CD4-positive, alpha-beta T cell treated with Interleukin-1 beta for 1 hour (primary cell): ENCODE data around the gene CDH8.

Experiments
- DNase-seq, 2 donors: peaks; one replicate each; pipeline ENCODE4 v3.0.0-alpha.2; 2020 to 2022

Gene CDH8

DNA sequence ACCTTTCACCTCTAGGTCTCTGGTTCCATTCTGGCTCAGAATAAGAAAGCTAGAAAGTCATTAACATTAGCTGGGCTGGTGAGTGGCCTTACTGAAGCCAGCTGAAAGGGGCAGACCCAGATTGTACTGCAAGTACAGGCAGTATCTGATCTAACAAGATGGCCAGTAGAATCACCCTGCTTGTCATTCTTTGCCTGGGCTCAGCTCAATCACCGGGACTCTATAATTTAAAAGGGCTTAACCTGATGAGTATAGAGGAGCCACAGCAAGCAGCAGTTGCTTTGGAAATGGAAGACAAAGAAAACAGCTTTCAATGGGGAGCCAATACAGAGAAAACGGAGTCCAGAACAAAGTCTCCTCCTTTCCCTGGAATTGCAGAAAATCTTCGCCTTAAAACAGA, 13.6 kb downstream of the CDH8 start:
- no peak for DNase-seq

DNA sequence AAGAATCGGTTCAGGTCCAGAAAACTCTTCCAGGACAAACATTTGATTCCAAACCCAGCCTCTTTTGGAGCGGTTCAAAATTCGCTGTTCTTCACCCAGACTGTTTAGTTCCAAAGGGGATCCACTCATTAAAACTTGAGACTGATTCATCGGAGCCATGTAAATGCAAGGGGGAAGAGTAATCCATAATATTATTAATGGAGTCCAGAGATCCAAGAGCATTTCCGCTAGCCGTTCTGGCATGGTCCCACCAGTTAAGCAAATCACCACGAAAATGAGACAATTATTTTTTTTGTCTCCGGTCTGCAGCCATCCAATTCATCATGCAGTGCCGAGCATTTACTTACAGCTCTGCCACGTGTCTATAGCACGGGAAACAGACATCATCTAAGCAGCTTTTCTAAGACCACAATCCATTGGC, 15.1 kb downstream of the CDH8 start:
- DNase-seq, result no peak

DNA sequence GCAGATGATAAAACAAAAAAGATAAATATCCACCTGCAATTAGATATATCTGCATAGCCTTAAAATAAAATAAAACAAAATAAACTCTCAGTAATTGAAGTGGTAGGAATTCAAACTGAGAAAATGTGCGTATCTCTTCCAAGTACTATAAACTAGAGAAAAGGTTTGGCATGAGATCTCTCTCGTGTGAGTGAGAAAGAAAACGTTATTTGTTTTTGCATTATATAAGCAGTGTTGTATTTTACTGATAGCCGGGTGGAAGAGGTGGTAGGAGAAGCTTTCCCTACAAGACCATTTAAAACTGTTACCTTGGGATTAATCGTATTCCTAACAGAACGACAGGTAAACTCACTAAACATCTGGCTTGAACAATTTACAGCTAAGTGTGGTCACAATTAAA, 15.6 kb downstream of the CDH8 start:
- DNase-seq, result no peak

DNA sequence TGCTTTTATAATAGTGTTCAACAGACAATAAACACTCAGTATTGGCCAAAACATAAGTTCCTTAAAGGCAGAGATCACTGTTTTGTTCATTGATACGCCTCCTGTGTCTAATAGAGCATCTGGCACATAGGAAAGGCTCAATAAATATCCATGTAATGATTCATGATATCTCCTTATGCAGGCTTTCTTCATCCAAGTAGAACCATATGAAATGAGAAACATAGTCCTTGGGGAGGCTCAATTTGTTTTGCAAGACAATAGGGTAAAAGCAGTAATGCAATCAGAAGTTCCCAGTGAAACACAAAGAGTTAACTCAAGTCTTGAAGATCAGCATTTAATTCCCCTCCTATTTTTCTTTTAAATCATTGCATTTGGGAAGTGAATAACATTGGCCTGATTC, 16.4 kb downstream of the CDH8 start:
- DNase-seq, result no peak

DNA sequence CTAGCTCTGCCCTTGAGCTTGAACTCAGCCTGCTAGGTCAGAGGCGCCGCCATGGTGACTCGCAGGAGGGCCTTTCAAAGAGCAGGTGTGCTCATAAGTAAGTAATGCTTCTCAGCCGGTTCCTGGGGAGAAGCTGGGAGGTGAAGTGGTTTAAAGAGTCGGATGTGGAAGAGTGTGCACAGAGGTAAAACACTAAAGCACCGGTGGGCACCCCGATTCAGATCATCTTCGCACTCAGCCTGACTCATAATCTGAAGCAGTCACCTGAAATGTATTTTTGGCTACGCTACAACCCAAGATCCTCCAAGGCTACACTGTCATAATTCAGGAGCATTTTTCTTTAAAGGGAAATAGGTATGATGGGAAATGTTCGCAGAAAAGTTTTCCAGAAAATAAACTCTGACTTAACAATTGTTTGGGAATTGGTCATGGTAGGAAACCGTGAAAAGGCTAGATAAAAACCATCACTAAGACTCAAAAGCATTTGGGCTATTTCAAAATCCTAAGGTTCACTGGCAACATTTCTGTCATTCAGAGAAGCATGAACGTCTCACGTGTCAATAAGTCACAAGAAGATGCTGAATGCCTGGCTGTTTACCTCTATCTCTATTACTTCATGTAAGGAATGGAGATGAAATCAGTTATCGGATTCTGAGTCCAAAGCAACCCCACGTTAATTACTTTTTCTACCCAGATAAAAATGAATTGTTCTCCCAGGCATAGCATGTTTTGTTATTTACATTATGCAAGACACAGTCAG, 17.8 kb downstream of the CDH8 start:
- no peak for DNase-seq

DNA sequence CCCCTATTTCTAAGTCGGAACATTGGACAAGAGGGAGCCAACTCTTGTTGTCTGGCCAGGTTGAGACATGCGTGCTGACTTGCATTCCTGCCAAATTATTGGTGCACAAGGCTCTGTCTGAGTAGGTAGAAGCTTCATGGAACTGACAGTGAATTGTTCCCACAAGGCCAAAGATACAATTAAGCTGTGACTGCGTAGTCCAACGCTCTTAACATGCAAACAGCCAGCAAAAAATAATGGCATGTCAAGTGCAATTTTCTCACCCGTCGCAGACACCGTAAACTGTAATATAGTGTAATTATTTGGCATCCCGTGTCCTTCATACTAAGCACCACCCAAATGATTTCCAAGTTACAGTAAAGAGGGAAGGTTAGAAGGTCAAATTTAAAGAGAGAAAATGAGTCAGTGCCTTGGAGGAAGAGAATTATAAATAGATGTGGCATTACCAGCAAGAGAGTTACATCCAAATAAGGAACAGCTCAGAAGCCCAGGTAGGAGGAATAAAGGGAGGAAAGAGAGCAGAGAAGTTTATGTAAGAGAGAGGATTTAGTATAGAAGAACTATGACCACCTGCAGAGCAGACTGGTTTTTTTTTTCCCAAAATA, 21.8 kb downstream of the CDH8 start:
- no peak for DNase-seq

DNA sequence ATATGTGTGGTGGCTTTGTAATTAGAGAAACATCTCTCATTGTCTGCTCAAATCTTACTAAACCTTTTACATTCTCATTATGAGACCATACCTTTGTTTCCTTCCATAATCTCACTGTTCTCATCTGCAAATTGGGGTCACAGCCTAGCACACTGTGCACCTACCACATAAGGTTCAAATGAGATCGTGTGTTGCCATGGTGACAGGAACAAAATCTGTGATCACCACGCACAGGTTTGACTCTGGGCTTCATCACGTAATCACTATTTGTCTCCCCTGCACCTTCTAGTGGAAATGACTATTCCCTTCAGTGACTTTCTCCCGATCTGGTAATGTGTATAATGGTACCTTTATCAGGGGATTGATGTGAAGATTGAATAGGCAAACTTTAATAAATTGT, 26.1 kb downstream of the CDH8 start:
- no peak for DNase-seq

DNA sequence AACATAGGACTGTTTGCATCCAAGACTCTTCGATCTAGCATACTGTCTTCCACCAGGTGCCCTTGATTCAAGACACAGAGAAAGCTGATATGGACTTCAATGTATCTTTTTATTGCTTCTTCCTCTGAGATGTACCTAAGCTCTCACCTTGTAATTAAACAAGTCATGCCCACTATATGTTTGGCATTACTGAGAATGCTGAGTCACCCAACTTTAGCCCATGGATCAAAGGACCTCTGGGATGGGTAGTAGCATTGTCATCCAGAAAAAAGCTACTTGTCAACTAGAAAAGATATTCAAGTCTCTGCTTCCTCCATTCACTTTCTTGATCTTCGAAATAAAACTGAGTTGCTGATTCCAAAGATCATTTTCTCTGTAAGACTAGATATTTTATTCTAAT, 37.8 kb downstream of the CDH8 start:
- no peak for DNase-seq

DNA sequence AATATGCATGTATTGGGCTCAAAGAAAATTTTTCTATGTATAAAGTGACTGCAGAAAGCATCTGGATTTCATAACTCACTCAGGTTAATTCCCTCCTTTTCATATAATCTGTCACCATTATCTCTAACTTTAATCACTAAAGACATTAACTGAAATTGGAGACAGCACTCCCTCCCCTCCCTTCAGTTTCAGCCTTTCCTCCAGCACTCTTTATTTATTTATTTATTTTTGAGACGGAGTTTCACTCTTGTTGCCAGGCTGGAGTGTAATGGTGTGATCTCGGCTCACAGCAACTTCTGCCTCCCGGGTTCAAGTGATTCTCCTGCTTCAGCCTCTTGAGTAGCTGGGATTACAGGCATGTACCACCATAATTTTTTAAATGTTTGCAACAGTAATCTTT, 43.1 kb downstream of the CDH8 start:
- no peak for DNase-seq

DNA sequence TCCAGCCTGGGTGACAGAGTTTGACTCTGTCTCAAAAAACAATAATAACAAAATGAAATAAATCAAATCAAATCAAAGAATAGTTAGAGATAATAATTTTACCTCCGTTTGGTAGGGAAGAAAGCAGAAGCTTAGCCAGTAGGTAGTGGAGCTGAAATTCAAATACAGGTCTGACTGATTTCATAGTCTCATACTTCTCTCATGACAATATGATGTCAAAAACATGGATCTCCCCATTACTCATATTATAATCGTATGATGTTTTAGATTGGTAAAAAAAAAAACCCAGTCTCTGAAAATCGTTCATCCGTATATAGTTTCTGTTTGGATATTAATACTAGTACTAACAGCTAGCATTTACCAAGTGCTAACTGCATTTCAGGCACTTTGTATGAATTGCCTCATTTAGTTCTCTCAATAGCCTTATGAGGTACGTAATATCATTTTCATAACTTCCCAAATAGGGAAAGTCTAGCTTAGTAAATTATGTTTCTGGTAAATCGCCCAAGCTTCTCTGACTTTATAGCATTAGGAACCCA, 48.7 kb downstream of the CDH8 start:
- no peak for DNase-seq

DNA sequence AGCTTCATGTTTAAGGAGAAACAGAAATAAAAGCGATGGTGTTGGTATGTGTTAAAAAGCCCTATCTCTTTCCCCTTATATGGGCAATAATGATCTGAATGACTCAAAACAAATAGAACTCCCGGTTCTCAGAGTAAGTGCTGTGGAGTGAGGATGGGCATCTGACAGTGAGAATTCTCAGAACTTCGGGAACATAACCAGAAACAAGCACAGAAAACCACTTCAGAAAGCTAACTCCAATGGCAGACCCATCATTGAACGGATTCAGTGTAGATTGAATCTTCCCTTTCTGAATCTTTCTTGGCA, 67.2 kb downstream of the CDH8 start:
- DNase-seq, result no peak

DNA sequence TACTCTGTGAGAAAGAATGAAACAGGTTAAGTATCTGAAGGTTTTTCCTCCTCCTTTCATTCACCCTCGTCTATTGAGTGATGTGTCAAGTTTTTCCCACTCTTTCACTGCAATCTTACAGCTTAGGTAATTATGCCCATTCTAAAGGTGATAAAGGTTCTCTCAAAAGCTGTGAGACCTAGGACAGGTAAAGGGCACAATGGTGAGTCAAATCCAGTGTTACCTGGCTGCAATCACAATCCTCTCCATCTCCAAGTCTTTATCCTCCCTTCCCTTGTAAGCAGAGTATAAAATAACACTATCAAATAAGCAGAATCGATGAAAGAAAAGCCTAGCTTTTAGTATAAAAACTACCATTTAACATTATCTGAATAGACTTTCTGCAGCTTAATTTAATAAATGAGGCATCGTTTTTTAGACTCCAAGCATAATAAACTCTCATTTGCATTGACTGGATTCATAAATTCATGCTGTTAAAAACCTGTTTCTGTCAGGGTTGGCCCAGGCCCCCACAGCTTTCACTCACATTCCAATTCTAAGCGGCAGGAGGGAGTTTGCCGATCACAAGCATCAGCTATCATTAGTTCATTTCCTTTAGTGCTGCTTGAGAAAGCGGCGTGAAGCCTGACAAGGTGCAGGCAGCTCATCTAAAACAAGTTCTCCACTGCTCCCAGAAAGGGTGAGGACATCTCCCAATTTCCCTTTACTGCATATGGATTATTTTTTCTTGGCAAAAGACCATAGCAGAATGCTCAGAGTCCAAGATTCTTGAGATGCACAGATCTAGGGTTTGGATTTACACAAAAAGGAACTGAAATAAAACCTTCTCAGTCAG, 67.8 kb downstream of the CDH8 start:
- no peak for DNase-seq

DNA sequence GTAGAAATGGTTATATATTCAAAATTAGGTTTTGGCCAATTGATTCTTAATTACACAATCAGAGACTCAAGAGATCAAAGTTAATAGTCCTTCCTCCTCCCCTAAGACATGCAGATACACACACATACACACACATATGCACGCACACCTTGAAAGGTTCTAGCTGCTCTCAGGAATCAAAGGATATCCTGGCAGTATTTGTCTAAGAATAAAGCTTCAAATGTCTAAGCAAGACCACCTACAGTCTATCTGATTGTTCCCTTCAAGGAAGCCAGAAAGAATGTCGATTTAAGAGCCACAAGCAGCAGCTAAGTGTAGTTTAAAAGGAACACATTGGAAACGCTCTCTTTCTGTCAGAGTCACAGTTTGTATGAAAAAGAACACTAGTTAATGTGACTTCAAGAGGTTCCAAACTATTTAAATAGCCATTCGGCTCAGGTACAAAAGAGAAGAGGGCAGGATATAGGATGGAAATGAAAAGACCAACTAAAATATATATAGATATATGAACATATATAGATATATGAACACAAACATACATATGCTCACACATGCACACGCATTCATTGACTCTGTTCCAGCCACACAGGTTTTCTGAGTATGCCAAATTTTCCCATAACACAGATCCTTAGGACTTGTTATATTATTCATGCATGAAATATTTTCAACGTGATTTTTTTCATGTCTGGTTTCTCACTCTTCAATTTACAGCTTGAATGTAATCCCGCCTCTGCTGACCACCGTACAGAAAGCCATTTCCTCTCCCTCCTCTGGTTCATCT, 79.0 kb downstream of the CDH8 start:
- DNase-seq, result no peak

DNA sequence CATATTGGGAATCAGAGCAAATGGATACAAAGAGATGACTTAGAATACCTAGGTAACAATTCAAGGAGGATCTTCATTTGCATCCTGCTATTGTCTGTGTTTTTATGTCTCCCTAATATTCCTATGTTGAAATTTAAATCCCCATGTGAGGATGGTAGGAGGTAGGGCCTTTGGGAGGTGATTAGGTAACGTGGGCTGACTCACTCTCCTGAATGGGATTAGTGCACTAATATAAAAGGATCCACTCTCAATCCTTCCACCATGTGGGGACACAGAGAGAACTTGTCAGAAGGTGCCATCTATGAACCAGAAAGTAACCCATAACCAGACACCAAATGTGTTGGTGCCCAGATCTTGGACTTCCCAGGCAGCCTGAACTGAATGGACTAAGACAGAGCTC, 83.4 kb downstream of the CDH8 start:
- no peak for DNase-seq

DNA sequence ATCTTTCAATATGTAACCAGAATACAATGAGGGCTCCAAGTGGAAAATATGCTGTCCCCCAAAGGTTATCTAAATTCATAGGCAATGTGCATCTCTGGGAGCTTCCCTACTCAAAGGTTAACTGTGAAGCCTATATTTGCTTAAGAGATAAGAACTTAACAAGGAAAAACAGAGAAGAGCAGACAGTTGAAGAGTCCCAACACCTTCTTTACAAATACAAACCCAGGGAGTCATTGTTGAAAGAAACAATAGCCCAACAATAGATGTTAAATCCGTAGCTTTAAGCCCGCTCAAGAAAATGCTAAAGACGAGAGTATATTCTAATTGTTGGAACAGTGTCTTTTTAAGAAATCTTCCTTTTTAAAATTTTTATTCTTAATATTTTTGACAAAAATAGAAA, 87.8 kb downstream of the CDH8 start:
- no peak for DNase-seq

DNA sequence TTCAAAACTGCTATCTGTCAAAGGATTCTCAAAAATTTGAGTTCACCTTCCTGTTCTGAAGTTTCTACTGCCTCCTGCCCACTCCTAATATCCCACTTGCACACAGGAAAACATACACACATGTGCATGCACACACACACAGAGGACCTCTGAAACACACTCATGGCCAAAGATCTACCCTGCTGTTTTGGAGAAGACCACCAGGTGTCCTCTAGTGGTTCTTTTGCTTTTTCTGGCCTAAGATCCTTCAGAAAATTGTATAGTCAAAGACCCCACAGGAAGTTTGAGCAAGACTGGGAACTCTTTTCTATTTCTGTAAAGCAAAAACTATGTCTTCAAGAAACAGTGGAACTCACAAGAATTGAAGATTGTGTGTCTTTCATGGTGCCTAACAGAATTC, 90.2 kb downstream of the CDH8 start:
- DNase-seq, result no peak

DNA sequence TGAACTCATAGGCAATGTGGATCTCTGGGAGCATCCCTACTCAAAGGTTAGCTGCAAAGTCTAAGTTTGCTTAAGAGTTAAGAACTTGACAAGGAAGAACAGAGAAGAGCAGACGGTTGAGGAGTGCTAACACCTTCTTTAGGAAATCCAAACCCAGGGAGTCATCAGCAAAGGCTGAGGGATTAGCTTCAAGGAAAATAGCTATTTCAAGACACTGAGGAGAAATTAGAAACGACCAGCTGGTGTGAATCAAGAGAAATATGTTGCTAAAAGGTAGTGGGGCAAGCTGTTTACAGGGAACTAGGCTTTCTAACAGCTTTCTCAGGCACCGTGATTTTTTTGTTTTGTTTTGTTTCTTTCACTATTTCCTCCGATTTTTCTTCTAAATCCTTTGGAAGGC, 90.7 kb downstream of the CDH8 start:
- DNase-seq, result no peak

DNA sequence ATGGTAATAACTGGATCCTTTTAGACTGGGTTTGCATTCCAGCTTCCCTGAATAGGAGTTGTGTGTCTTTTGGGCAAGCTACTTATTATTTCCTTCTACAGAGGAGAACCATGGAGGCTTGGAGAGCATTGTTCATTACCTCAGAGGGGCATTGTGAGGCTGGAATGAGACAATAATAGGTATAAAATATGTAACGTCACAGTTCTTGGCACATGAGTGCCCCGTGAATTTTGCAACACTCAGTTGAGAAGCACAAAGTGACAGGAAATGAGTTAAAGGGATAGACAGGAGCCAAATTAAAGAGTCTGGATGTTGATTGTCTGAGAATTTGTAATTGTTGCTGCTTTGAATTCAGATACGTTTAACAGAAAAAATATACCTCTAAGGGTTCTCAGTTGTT, 92.2 kb downstream of the CDH8 start:
- DNase-seq, result no peak

DNA sequence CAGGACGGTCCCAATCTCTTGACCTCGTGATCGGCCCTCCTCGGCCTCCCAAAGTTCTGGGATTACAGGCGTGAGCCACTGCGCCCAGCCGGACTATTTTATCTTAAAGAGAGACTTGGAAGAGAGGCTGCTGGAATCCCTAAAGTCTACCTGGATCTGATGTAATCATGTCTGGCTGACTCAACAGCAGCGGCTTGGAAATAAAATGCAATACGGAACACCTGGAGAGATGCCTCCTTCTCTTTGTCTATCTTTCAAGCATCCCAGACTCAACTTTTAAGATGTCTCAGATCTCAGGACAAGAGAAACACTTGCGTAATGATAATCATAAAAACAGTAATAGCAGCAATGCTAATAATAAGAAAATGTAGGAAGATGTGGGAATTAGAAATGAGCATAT, 95.6 kb downstream of the CDH8 start:
- DNase-seq, result no peak

DNA sequence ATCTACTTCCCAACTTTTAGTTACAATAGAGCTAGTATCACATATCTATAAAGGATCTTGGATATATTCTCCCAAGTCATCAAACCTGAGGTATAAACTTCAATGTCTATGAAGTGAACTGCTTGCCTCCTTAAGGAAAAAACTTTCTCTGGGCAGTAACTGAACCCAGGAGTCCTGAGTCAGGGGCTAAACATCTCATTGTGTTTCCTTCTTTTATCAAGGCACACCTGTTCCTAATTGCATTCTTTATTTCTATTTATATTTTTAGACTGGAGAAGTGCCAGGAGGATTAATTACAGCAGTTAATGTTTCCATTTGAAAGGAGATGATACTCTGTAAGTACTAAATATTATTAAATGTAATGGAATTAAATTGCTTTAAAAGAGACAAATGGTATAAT, 98.6 kb downstream of the CDH8 start:
- DNase-seq, result no peak

DNA sequence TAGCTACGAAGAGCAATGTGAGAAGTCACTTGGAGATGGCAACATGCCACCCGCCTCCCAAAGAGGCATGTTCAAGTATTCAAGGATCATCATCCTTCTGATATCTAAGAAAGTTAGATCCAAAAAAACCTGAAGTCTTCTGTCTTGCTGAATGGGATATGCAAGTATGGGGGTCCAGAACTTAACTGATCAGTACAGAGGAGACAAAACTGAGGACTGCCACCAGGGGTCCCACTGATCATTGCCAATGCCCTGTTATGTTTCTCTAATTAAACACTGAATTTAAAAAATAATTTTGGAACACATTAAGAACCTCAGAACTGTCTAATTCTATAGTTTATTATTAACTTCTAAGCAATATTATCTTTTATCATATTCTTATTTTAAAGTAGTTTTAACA, 99.7 kb downstream of the CDH8 start:
- no peak for DNase-seq

DNA sequence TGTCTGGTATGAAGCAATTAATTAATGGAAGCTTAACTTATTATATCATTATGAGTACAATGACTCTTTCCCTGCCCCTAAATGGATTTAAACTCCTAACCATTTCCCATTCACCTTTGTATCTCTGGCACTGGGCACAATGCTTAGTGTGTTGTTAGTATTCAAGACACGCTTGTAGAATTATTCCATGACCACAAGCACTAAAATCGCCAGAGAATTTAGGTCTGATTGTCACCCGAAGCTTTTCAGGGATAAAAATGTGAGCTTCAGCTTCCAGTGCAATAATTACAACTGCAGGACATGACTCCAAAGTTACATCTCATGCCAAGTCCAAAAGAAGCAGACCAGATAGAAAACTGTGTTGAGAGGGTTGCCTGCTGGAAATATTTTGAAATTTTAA, 101.6 kb downstream of the CDH8 start:
- DNase-seq, result no peak

DNA sequence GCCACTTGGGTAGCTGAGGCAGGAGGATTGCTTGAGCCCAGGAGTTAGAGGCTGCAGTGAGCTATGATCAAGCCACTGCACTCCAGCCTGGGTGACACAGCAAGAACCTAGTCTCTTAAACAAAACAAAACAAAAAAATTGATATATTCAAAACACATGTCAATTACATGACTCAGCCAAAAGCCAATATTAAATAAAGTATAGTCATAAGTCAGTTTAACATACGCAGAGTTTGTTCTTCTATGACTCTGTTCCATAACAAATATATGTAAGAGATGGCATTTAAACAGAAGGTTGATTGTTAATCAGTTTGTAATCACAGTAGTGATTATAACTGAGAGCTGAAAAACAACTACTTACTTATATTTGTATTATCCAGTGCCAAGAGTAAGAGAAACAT, 106.5 kb downstream of the CDH8 start:
- DNase-seq, result no peak
